Fibroblast of skin of scalp (primary cell): ENCODE measurements around the gene EIF4B.

ENCODE experiments used
- DNase-seq: peaks from one replicate; pipeline ENCODE4 v3.0.0-alpha.2; 2013

The EIF4B gene

DNA sequence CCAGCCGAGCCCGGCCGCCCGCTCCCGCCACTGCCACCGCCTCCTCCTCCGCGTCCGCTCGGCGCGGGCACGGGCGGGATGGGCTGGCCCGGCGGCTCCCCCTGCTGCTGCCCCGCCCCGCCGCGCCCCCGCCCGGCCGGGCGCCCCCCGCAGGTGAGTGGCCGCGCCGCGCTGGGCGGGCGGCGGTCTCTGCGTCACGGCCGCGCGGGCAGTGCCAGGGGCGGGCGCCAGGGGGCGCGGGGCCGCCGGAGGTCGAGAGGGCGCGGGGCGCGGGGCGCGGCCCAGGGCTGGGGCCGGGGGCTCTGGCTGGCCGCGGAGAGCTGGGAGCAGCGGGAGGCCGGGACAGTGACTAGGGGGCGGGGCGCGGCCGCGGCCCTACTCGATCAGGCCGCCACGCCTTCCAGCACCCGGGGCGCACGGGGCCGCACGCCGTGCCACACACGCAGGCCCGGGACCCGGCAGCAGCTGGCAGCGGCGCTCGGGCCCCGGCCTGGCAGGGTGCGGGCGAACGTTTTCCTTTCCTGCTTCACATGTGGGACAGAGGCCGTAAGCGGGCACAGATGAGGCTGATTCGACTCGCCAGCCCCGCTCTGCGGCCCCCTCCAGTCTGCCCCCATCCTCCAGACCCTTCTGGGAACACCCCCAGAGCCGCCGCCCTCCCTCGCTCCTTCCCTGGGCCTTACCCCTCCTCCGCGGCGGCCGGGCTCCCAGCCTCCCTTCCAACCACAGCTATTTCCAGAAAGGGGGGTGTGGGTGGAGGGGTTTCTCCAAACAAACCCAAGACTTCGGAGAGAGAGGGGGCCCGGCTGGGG lies 41.2 kb downstream of the EIF4B start:
- peak; percentile 95 for DNase-seq

DNA sequence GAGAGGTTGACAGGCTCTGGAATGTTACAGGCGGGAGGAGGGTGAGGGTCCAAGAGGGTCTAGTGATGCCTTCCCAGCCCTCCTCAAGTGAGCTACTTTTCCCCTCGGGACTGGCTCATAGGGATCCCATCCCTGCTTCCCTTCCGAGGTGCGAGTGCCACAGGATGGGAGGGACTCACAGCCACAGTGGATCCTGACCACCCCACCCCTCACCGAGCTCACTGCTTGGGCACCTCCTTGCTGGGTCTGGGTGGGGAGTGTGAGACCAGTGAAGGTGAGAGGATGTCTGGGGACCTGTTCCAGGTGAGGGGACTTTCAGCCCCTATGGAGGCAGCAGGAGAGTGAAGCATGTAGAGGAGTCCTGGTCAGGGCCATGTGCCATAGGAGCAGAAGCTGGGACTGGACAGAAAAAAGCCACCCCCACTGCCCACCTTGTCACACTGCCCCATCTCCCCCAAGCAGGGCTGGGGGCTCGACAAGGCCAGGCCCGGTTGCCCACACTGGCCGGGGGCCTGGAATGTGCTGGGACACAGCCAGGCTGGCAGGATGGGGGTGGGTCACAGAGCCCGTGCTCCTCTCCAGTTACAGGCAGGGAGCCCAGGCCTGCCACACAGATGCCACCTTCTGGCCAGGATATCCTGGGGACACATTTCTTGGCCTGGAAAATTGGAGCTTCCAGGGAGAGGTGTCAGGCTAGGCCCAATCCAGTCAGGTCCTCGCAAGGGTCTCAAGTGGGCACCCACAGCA lies 42.0 kb downstream of the EIF4B start:
- DNase-seq, result peak; percentile 69

GRCh38 chr12:53048780-53049401 lies 42.6 kb downstream of the EIF4B start:
- peak; percentile 75 for DNase-seq

DNA sequence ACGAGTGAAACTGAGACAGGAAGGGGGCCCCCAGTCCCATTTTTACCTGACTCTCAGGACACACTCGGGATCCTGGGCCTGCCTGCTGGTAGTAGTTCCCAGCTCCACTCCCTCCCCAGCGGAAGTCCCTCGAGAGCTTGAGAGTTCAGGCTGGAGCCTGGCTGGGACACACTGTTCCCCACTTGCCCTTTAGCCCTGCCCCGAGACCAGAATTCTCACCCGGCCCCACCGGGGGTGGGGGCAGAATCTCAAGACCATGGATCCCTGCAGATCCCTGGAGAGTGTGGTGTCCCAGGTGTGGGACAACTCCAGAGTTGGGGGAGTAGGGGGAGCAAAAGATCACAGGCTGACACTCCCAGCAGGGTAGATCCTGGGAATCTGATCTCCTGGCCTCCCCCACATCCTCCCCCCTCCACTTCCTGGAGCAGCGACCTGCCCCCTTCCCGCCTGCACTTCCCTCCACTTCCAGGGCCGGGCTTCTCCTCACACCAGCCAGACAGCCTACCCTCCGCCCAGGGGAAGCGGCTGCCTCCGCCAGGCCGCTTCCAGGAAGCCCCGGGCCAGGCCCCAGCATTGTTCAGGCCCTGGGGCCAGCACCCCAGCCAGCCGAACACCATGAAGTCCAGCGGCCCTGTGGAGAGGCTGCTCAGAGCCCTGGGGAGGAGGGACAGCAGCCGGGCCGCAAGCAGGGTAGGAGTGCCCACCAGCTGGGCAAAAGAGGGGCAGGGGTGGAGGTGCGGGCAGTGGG lies 43.5 kb downstream of the EIF4B start, which contains the start of gene TNS2:
TNS2 (plus strand) TSS at position 495 of the 748 bp plus-strand sequence; CDS start at position 616, 121 bp downstream.
- peak; percentile 64 for DNase-seq

- no peak for DNase-seq
Measured at GRCh38 chr12:53050426-53051057, 44.3 kb downstream of the EIF4B start.

DNA sequence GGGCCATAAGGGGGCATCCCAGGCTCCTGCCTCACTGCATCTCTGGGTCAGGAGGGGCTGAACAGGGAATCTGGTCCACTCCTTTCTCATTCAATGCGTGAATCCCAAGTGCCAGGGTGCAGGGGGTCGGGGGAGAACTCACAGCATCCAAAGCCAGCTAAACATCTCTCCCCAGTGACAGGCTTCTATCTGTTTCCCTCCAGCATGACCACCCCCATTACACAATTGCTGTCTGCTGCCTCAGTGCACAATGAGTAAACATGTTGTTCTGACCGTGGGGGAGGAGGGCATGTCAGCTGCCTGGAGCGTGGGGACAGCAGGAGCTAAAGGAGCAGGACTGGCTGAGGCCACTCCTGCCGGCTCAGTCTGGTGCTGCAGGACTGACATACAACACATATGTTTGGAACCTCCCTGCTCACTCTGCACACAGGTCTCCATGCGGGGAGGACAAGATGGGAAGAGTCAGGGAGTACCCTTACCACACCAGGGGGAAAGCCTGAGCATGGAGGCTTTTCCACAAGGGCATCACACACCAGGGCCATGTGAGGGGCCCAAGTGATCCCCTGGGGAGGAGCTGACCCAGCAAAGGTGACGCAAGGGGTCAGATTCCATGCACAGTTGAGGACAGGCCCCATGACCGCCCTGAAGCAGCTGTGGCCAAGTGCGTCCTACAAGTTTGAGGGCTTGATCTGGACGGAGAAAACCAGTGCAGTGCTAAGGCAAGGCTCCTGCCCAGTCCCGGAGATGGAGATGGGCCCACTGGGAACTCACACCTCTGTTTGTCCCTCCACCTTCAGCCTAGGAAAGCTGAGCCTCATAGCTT lies 45.0 kb downstream of the EIF4B start:
- peak; percentile 62 for DNase-seq

DNA sequence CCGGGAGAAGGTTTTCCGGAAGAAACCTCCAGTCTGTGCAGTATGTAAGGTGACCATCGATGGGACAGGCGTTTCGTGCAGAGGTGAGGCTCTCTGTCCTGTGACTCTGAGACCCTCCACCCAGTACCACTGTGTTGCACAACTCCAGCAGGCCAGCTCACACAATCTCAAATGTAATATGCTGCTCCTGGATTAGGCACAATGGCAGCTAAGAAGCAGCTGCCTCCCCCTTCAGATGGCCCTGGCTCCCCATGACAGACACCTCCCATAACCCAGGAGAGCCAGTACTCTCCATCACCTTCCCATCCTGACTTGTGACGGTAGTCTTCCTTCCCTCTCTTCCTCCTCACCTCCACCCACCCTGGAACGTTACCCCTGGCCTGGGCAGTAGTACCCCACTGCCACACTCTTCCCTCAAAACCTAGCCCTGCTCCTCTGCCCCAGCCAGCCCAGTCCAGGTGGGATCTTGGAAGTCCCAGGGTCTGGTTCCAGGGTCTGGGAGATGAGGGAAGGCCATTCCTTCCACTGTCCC lies 45.7 kb downstream of the EIF4B start:
- no peak for DNase-seq

DNA sequence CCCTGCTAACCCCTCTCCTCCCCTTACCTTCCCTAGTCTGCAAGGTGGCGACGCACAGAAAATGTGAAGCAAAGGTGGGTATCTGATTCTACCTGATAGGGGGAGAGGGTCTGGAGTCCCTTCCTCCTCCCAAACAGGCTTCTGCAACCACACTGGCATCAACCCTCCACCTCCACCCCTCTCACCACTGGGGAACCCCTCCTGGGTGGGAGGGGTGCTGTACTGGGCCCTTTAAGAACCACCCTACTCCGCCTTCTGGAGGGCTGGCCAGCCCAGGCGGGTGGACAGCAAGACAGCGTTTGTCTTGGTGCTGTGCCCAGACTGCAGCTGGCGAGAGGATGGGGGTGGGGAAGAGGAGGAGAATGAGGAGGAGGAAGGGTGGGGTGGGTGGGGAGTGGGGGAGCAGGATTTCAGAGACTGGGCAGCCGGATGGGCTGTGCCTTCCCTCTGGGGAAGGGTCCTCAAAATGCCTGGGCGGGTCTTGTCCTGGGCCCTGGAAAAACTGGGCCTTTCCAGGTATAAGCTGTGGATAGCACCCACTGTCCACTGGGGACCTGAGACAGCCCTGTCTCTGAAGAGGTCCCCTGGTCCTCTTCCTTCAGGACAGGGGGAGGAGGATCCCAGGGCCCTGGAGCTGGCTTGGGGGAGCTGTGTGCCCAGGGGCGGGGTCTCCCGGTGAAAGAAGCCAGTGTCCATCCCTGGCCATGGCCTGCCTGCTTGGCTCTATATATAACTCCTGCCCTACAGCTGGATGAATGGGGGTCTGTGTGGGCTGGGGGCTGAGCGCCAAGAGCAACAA lies 46.4 kb downstream of the EIF4B start:
- peak; percentile 88 for DNase-seq

DNA sequence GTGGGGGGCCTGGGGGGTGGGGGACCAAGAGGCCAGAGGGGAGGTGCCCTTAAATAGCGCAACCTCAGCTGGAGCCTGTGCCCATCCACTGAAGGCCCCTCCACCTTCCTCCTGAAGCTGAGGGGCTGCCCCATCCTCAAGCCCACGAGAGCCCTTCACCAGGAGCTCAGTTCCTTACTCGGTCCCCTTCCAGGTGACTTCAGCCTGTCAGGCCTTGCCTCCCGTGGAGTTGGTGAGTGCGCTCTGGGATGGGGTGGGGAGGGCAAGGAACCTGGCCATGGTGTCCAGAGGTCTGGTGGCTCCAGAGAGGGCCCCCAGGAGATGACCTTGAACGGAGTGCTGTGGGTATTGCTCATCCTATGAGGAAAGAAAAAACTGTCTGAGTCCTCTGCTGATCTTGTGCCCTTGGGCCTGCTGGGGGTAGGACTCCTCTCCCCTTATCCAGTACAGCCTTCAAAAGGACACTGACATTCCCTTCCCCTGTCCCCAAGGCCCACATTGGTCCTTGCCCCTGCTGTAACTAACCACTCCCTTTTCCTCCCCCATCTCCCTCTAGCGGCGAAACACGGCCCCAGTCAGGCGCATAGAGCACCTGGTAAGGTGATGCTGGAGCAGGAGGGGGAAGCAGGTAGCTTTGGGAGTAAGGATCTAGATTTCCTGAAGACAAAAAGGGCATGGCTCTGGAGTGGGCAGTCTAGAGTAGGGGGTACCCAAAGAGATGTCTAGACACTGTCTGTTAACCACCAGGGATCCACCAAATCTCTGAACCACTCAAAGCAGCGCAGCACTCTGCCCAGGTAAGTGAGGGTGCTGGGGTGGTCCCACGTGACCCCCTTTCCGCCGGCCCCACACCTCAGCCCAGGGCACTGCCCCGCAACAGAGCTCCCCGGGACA lies 47.2 kb downstream of the EIF4B start:
- DNase-seq, result peak; percentile 34

DNA sequence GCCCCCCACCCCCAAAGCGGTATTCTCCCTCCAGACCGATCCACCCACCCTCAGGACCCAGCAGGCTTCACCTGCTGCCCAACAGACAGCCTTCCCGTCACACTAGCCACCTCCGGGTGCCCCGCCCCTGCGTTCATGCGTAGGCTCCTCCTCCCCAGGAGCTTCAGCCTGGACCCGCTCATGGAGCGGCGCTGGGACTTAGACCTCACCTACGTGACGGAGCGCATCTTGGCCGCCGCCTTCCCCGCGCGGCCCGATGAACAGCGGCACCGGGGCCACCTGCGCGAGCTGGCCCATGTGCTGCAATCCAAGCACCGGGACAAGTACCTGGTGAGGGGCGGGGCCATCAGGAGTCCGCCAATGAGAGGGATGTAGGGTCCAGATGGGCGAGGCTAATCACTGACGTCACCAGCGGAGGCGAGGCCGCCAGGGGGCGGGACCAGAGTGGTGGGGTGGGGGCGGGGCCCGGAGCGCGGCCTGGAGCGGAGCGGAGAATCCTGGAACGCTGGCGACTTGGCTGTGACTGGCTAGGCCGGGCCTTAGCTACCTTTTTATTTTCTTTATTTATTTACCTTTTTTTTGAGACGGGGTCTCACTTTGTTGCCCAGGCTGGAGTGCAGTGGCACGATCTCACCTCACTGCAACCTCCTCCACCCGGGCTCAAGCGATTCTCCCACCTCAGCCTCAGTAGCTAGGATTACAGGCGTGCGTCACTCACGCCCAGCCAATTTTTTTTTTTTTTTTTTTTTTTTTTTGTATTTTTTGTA lies 48.0 kb downstream of the EIF4B start:
- DNase-seq, result peak; percentile 89

- DNase-seq, result no peak
Measured at GRCh38 chr12:53055471-53056266, 49.4 kb downstream of the EIF4B start.

GRCh38 chr12:53056296-53056695 lies 50.0 kb downstream of the EIF4B start:
- DNase-seq, result peak; percentile 40

DNA sequence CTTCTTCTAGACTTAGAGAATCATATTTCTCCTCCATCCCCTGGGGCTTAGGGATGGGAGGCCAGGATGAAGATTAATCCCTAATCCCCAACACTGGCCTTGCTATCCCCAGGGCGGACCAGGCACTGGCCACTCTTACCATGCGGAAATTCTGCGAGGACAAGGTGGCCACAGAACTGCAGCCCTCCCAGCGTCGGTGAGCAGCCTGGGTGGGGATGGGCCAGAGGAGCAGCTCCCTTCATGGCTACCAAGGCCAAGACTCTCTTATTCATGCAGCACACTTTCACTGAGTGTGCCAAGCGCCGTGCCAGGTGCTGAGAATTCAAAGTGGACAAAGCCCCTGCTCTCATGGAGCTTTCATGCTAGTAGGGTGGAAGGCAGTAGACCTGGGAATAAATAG lies 50.6 kb downstream of the EIF4B start:
- DNase-seq, result no peak

DNA sequence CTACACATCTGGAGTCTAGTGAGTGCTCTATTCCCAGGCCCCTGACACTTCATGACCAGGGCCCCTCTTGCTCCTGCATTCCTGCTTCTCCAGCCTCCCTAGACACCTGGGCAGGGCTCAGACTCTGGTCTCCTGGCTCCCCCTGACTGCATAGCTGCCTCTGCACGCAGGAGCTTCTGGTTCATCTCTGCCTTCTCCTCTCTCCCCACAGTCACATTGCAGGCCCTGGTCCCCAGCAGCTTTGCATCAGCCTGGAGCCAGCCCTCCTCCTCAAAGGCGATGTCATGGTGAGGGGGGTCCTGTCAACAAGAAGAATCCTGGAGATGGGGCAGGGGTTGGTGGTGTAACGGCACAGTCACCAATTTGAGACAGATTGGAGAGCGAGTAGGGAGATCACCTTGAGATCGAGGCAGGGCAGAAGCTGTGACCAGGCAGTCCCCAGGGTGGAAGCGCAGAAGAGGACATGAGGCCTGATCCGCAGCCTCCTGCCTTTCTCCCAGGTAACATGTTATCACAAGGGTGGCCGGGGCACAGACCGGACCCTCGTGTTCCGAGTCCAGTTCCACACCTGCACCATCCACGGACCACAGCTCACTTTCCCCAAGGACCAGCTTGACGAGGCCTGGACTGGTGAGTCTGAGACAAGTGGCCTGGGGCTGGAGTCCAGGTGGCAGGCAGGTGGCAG lies 51.7 kb downstream of the EIF4B start:
- DNase-seq, result no peak

GRCh38 chr12:53058674-53059433 lies 52.6 kb downstream of the EIF4B start:
- no peak for DNase-seq
